GM21717 (cell line): Measurements from ENCODE around the gene CFAP43.

Source experiments
- ATAC-seq: cut with Tn5 transposase; IDR thresholded peaks from one replicate; pipeline ENCODE4 v1.9.1; 2021; ENCODE audit warnings: mild to moderate bottlenecking, moderate library complexity; ENCODE audit not compliant: unreplicated experiment

The CFAP43 gene

DNA sequence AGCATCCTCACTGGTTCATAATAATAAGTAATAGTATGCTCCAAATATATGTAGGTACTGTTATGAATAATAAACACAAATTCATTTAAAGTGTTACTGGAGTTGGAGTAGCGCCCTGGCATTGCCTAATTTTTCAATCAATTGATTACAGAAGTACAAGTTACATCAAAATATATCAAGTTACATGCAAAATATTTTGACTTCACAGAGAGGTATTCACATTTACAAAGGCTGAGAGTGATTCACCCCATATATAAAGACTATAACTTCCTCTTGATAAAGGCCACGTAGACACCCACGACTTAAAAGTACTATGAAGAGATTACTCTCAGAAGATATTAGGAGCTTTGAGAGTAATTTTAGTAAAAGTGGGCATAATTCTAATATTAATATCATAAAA is 132.9 kb downstream of the CFAP43 start:
- no peak for ATAC-seq

GRCh38 chr10:104098358-104098925 is 133.7 kb downstream of the CFAP43 start:
- ATAC-seq = no peak

- no peak for ATAC-seq
Observed at GRCh38 chr10:104096692-104097091, 135.5 kb downstream of the CFAP43 start.

GRCh38 chr10:104092749-104093148 is 139.4 kb downstream of the CFAP43 start:
- ATAC-seq = no peak

DNA sequence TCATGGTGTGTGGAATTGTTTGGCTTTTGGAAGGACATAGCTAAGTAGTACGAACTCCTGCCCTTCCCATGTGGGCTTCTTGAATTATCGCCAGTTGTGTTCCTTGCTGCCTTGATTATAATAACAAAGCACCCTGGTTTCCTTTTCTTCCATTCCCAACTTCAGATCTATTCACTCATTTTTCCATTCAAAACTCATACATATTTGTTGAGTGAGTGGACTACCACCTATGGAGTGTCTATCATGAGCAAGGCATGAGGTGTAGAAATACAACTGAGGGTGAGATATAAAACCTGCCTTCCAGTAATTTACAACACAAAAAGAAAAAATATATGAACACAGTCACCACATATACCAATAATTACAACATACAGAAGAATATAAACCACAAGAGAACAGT is 141.6 kb downstream of the CFAP43 start:
- no peak for ATAC-seq

DNA sequence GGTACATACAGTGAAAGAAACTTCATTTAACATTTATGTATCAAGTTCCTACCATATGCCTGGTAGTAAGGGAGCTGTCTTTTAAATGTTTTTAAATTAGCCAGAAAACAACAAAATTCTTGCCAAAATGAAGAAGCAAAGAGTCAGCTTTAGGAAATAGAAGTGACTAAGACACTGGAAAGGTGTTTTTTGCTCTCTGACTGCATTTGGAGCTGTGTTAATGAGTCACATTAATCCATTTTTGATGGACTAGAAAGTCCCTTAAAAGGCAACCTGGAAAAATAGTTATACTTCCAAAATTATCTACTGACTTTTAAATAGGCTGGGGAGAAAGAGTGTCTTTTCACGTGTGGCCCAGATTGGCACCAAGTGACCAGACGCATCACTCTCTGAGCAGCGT is 142.5 kb downstream of the CFAP43 start:
- ATAC-seq = no peak

GRCh38 chr10:104088239-104088638 is 143.9 kb downstream of the CFAP43 start:
- ATAC-seq = no peak

- no peak for ATAC-seq
Observed at GRCh38 chr10:104085801-104086400, 146.3 kb downstream of the CFAP43 start, which contains the start of gene COL17A1. Gene COL17A1, minus strand, starts transcription at chr10:104085880. Its CDS starts 5,207 bp downstream, at chr10:104080673.

GRCh38 chr10:104084482-104085142 is 147.6 kb downstream of the CFAP43 start:
- no peak for ATAC-seq

GRCh38 chr10:104081998-104082397 is 150.2 kb downstream of the CFAP43 start:
- no peak for ATAC-seq

DNA sequence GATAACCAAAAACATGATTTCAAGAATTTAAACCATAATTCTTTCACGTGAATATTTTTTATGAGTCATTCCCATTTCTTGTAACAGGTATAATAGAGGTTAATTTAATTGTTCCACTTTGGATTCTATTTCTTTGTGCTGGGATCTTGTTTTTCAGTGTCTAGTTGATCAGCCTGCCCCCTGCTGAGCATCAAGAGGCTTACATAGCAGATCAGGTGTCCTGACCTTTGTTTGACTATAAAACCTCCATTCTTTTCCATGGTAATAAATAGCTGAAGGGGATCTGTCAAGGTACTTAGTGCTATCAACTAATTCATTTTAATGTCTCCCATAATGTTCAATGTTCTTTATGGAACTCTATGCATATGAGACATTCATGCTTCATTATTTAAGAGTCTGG is 151.4 kb downstream of the CFAP43 start:
- ATAC-seq = no peak
